ENCODE results near the gene CTSE.
A peak's percentile ranks its signal among the peaks of the same experiment; 100 is the strongest.

Gene CTSE

GRCh38 chr1:206003854-206004800, 19.6 kb downstream of the CTSE start:
- H3K4me3 ChIP-seq (replicated peaks; ENCODE audit: low read depth, low read length) = no peak overlapping the region
- TF ChIP-seq, protein P1, sequence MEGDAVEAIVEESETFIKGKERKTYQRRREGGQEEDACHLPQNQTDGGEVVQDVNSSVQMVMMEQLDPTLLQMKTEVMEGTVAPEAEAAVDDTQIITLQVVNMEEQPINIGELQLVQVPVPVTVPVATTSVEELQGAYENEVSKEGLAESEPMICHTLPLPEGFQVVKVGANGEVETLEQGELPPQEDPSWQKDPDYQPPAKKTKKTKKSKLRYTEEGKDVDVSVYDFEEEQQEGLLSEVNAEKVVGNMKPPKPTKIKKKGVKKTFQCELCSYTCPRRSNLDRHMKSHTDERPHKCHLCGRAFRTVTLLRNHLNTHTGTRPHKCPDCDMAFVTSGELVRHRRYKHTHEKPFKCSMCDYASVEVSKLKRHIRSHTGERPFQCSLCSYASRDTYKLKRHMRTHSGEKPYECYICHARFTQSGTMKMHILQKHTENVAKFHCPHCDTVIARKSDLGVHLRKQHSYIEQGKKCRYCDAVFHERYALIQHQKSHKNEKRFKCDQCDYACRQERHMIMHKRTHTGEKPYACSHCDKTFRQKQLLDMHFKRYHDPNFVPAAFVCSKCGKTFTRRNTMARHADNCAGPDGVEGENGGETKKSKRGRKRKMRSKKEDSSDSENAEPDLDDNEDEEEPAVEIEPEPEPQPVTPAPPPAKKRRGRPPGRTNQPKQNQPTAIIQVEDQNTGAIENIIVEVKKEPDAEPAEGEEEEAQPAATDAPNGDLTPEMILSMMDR (IDR thresholded peaks at IDR 0.05; ENCODE audit: low read depth, low read length, missing control alignments) = no peak
- no peak for DNase-seq (ENCODE audit: extremely low read depth, low read depth)

GRCh38 chr1:206002871-206003801, 20.6 kb downstream of the CTSE start, which contains the start of gene RAB7B:
Gene RAB7B, minus strand, starts transcription at chr1:206003395. Its CDS starts 9,260 bp downstream, at chr1:205994135.
- peak within 1 kb of the TSS; percentile 29 for H3K4me3 ChIP-seq (replicated peaks; ENCODE audit: low read depth, low read length)
- DNase-seq (ENCODE audit: extremely low read depth, low read depth) = no peak
- TF ChIP-seq, protein P1 (IDR thresholded peaks at IDR 0.05; ENCODE audit: low read depth, low read length, missing control alignments) = no peak

DNA sequence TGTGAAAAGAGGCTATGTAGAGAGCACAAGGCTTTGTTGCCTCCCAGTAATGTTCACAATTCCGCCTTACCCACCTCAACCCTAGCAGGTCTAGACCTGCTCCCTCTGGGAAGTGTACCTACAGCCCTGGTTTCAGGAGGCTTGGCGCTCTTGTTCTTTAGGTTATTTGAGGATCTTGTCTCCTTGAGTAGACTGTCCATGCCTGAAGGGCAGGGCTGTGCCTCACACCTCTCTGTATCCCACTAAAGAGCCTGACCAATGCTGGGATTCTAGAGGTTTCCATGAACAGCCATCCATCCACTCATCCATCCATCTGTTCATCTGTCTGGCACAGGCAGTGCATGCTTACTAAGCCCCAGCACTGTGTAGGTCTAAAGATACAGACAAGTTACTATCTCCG, 21.5 kb downstream of the CTSE start:
- H3K4me3 ChIP-seq (replicated peaks; ENCODE audit: low read depth, low read length) = 0 out of 2 replicates have a peak overlapping the region, but pooled peaks have one; percentile 18
- DNase-seq (ENCODE audit: extremely low read depth, low read depth) = no peak

GRCh38 chr1:206001476-206001888, 22.2 kb downstream of the CTSE start:
- TF ChIP-seq, protein P1 (IDR thresholded peaks at IDR 0.05; ENCODE audit: low read depth, low read length, missing control alignments) = no peak
- peak overlapping the region; percentile 18 for H3K4me3 ChIP-seq (replicated peaks; ENCODE audit: low read depth, low read length)
- DNase-seq (ENCODE audit: extremely low read depth, low read depth) = peak; percentile 84

More for the DNA sequence above, 21.5 kb downstream of the CTSE start:
- TF ChIP-seq, protein P1 (IDR thresholded peaks at IDR 0.05; ENCODE audit: low read depth, low read length, missing control alignments) = no peak

DNA sequence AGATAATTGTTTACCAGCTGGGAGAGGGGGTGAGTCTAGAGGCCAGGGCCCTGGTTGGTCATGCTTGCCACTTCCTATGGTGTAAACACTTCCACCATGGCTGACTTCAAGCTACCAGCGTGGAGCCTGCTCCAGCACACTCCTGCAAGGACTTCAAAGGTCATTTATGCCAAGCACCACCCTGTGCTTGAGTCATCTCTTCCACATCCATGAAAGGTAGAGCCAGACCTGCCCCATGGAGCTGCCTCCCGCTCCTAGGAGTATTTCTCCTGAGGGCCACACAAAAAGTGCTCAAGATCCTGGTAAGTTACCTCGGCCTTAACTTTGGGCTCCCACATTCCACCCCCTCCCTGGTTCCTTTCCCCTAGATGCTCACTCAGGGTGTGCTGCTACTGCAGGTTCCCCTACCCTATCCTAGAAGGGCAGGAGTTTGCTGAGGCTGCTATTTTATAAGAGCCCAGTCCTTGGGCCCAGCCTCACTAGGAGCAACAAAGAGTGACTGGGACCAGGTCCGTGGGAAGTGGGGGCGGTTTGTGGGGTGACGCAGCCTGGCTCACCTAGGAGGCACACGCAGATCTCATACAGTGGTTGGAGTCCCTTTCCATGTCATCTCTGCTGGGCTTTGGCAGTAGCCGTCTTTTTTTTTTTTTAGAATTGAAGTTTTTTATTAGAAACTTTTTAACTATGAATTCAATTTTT, 22.9 kb downstream of the CTSE start:
- TF ChIP-seq, protein P1 (IDR thresholded peaks at IDR 0.05; ENCODE audit: low read depth, low read length, missing control alignments) = no peak
- H3K4me3 ChIP-seq (replicated peaks; ENCODE audit: low read depth, low read length) = no peak overlapping the region
- DNase-seq (ENCODE audit: extremely low read depth, low read depth) = no peak
